Left ventricle myocardium inferior (tissue), 1 donor: ENCODE results near the gene DENND1A. TPM values are rescaled to one million over a fixed set of nuclear protein-coding genes. Genes with fewer than 3 reads are reported as not detected.

Experiments used
- DNase-seq: peaks from one replicate; pipeline ENCODE4 v3.0.0-alpha.2; 2020
- H3K27ac ChIP-seq: fragments of 200-600 bp; replicated peaks from 2 replicates; pipeline ENCODE4 v1.8.0; 2021
- H3K27me3 ChIP-seq: fragments of 200-600 bp; 2 replicates; pipeline ENCODE4 v1.8.0; 2021; ENCODE audit warnings: low read depth
- H3K36me3 ChIP-seq: fragments of 200-600 bp; 2 replicates; pipeline ENCODE4 v1.8.0; 2021
- H3K4me1 ChIP-seq: fragments of 200-600 bp; 2 replicates; pipeline ENCODE4 v1.8.0; 2021
- H3K4me3 ChIP-seq: fragments of 200-600 bp; 2 replicates; pipeline ENCODE4 v1.8.0; 2021; ENCODE audit warnings: mild to moderate bottlenecking, moderate library complexity
- H3K9me3 ChIP-seq: fragments of 200-600 bp; replicated peaks from 2 replicates; pipeline ENCODE4 v1.8.0; 2021
- CTCF ChIP-seq: fragments of 200-600 bp; IDR thresholded peaks from 2 replicates; pipeline ENCODE4 v1.8.0; 2021; ENCODE audit warnings: antibody characterized with exemption, mild to moderate bottlenecking, borderline replicate concordance
- intact Hi-C: fragments of 100-400 bp; cut with micrococcal nuclease; formaldehyde crosslinking; loops from one replicate; pipeline ENCODE4 v1.11.0; 2022
- total RNA-seq: library from RNA; stranded (reverse); fragmentation: NEBNext Ultra II Directional; extraction: Animal tissue kit (Norgen Biotek cat#: 25700); gene quantifications from one replicate; pipeline ENCODE4 v1.2.1, GENCODE V29; 2021
- donor health status: DM: no; HTN: yes; CAD: no; lungs with severe emphysema.

Gene DENND1A
- total RNA-seq, 1 donor from 2014 or later, result 12.2 TPM

DNA sequence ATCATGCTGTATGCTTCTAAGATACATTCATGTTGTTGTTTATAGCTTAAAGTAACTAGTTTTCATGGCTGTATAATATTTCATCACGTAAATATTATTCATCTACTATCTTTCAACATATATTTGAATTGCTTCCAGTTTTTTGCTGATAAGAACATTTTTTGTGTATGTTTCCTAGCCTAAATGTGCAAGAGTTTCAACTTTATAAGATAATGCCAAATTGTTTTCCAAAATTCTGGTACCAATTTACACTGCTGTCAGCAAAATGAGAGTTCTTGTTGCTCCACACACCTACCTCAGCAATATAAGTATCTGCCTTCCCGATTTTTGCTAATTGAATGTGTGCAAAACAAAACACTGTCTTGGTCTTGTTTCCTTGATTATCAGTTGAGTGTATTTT is 395.6 kb downstream of the DENND1A start:
- Histone ChIP-seq H3K27ac (no peak overlapping the region), H3K4me1 (no peaks in the 10 kb centered on the region), H3K27me3 (no peaks in the 10 kb centered on the region), H3K4me3 (no peak overlapping the region), H3K9me3 (peaks cover 11% of the 10 kb centered on the region), H3K36me3 (peaks cover 10% of the 10 kb centered on the region)
- DNase-seq, result no peak
- intact Hi-C loops, result no loop called here
- TF ChIP-seq CTCF, result no peak

- Histone ChIP-seq H3K4me3 (no peak overlapping the region), H3K27ac (no peak overlapping the region), H3K27me3 (no peaks in the 10 kb centered on the region), H3K9me3 (peaks cover 11% of the 10 kb centered on the region), H3K4me1 (no peaks in the 10 kb centered on the region), H3K36me3 (peaks cover 10% of the 10 kb centered on the region)
- no peak for DNase-seq
- no peak for TF ChIP-seq CTCF
- intact Hi-C loops, result no loop called here
These were observed 399.7 kb downstream of the DENND1A start for GRCh38 chr9:123530244-123530643.

GRCh38 chr9:123528501-123528900 is 401.4 kb downstream of the DENND1A start:
- no peak for DNase-seq
- no peaks in the 10 kb centered on the region for H3K27me3 ChIP-seq
- no peak for TF ChIP-seq CTCF
- H3K36me3 ChIP-seq, result peaks cover 9% of the 10 kb centered on the region
- intact Hi-C loops, result no loop called here
- no peaks in the 10 kb centered on the region for H3K4me1 ChIP-seq
- no peak overlapping the region for H3K27ac ChIP-seq
- H3K4me3 ChIP-seq, result no peak overlapping the region
- peaks cover 11% of the 10 kb centered on the region for H3K9me3 ChIP-seq

DNA sequence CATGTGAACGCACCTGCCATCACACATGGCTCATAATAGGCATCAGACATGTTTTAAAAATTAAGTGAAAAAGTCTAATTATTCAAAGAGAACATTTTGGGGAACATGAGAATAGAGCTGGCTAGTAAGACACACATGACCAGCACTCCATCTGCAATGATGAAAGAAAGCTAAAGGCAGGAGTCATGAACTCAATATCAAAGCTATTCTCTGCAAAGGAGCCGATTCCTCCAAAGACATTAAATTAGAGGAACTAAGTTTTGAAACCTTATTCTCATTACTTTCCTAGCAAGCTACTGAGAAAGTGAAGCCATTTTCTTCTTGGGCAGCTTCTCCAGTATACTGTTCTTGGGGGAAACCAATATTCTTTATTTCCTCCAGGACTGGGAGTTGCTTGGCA is 401.9 kb downstream of the DENND1A start:
- no peaks in the 10 kb centered on the region for H3K4me1 ChIP-seq

GRCh38 chr9:123525957-123526356 is 404.0 kb downstream of the DENND1A start:
- H3K27me3 ChIP-seq, result no peaks in the 10 kb centered on the region
- no peak overlapping the region for H3K27ac ChIP-seq
- H3K9me3 ChIP-seq, result peaks cover 11% of the 10 kb centered on the region
- H3K36me3 ChIP-seq, result peaks cover 4% of the 10 kb centered on the region
- no peak for DNase-seq
- no peaks in the 10 kb centered on the region for H3K4me1 ChIP-seq
- intact Hi-C loops, result no loop called here
- TF ChIP-seq CTCF, result no peak
- H3K4me3 ChIP-seq, result no peak overlapping the region

More for the DNA sequence above, 401.9 kb downstream of the DENND1A start:
- DNase-seq, result no peak
- Histone ChIP-seq H3K9me3 (peaks cover 11% of the 10 kb centered on the region), H3K36me3 (peaks cover 4% of the 10 kb centered on the region), H3K4me3 (no peak overlapping the region), H3K27me3 (no peaks in the 10 kb centered on the region), H3K27ac (no peak overlapping the region)
- intact Hi-C loops, result no loop called here
- TF ChIP-seq CTCF, result no peak

- TF ChIP-seq CTCF, result no peak
- no peaks in the 10 kb centered on the region for H3K27me3 ChIP-seq
- intact Hi-C loops, result no loop called here
- peaks cover 4% of the 10 kb centered on the region for H3K36me3 ChIP-seq
- no peak overlapping the region for H3K4me3 ChIP-seq
- peaks cover 8% of the 10 kb centered on the region for H3K9me3 ChIP-seq
- no peak overlapping the region for H3K27ac ChIP-seq
- DNase-seq, result no peak
- no peaks in the 10 kb centered on the region for H3K4me1 ChIP-seq
These were observed 404.5 kb downstream of the DENND1A start for GRCh38 chr9:123525424-123525823.
